PFSK-1 (cell line): ENCODE measurements around the gene TMEM163.

Experiments used
- POLR2AphosphoS5 ChIP-seq: IDR thresholded peaks from 2 replicates; pipeline ENCODE4 v1.6.1; 2012; ENCODE audit warnings: low read depth, mild to moderate bottlenecking, control low read depth, low read length, moderate library complexity
- REST ChIP-seq, 2 experiments: IDR thresholded peaks; 2 replicates each; pipeline versions ENCODE4 v1.6.1 to v1.8.0; 2011 to 2012; ENCODE audit warnings: low read depth in 2 of 2, low read length in 2 of 2, control low read depth in 1 of 2, inconsistent platforms in 1 of 2, mild to moderate bottlenecking in 1 of 2, moderate library complexity in 1 of 2; ENCODE audit not compliant: insufficient read depth in 1 of 2

GRCh38 chr2:134728163-134728562 is 9.4 kb upstream of the TMEM163 start:
- no peak for TF ChIP-seq POLR2AphosphoS5
- TF ChIP-seq REST (IDR thresholded peaks at IDR 0.05; ENCODE audit: insufficient read depth in 1 of 2, low read depth in 2 of 2, low read length in 2 of 2): no peak
